Activated naive CD4-positive, alpha-beta T cell treated with Interleukin-2 at 50 U/mL for 16 hours (primary cell): ENCODE data around the gene NDUFA7.

ENCODE experiments used
- DNase-seq: peaks from one replicate; pipeline ENCODE4 v3.0.0-alpha.2; 2020

Gene NDUFA7

GRCh38 chr19:8261347-8261746, 59.8 kb downstream of the NDUFA7 start:
- DNase-seq = no peak
